Activated T-helper 1 cell treated with anti-CD3 and anti-CD28 coated beads, Interleukin-12 subunit alpha, Interleukin-12 subunit beta, Interleukin-2, Interleukin-4 antibody, amounts not matched to agents 30 ng/mL and 10 ng/mL and 1 ng/mL, durations not matched to agents 14 hours and 24 hours and 36 hours (primary cell): ENCODE results near the gene ZBTB48. TPM values are rescaled to one million over a fixed set of nuclear protein-coding genes. Genes with fewer than 3 reads are reported as not detected.
"Not testable (repeated sequence)": the region's sequence is repeated elsewhere in the genome, so short reads cannot be mapped to it uniquely, and the experiment has no call there.

ENCODE experiments used
- DNase-seq: peaks from one replicate; pipeline ENCODE4 v3.0.0; 2021; ENCODE audit warnings: low spot score
- H3K27ac Mint-ChIP-seq: one replicate; pipeline ENCODE4 v1.8.0; 2021; ENCODE audit warnings: mild to moderate bottlenecking, mixed read lengths
- H3K27me3 Mint-ChIP-seq: one replicate; pipeline ENCODE4 v1.8.0; 2022; ENCODE audit warnings: mild to moderate bottlenecking, moderate library complexity, mixed read lengths; ENCODE audit not compliant: insufficient read depth
- H3K36me3 Mint-ChIP-seq: one replicate; pipeline ENCODE4 v1.8.0; 2021; ENCODE audit warnings: low read depth, mixed read lengths
- H3K4me1 Mint-ChIP-seq: one replicate; pipeline ENCODE4 v1.8.0; 2021; ENCODE audit warnings: low read depth, mixed read lengths
- H3K4me3 Mint-ChIP-seq: one replicate; pipeline ENCODE4 v1.8.0; 2021; ENCODE audit warnings: mild to moderate bottlenecking, moderate library complexity, mixed read lengths
- H3K9me3 Mint-ChIP-seq: one replicate; pipeline ENCODE4 v1.8.0; 2021; ENCODE audit warnings: mixed read lengths
- intact Hi-C: fragments of 100-400 bp; cut with micrococcal nuclease; formaldehyde crosslinking; loops from one replicate; pipeline ENCODE4 v1.15.1; 2024
- total RNA-seq: library from RNA; stranded (reverse); gene quantifications from 2 replicates; pipeline ENCODE4 v1.2.3, GENCODE V29; 2022

ZBTB48 gene
- total RNA-seq, 1 donor from 2014 or later: 35.7 TPM

DNA sequence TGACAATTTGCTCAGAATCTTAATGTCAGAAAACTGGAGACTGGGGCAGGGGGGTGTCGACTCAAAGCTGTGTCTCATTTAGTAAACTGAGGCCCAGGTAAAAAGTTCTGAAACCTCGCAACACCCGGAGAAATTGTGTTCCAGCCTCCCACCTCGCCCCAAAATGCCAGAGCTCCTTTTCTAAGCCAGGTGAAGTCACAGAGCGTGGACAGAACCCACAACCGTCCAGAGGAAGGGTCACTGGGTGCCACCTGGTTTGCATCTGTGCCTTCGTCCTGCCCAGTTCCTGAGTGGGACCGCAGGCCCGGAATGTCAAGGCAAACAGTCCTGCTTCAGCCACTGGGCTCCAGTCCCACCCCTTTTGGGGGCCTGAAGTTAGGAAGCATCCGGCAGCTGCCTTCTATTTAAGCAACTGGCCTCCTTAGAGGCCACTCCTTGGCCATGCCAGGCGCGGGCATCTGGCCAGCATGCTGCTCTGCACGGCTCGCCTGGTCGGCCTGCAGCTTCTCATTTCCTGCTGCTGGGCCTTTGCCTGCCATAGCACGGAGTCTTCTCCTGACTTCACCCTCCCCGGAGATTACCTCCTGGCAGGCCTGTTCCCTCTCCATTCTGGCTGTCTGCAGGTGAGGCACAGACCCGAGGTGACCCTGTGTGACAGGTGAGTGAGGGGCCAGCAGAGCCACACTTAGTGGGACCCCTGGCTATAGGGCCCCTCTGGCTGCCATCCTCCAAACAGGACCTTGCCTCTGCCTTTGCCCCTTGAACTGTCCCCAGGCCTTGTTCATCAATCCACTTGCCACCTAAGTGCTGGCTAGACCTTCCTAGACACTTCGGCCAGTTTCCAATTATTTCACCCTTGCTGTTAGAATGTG lies 24.7 kb upstream of the ZBTB48 start, which contains the start of gene TAS1R1:
Gene TAS1R1, plus strand, starts transcription at position 401 of the 872 bp plus-strand sequence. Its CDS starts 67 bp downstream, at position 468.
- Mint-ChIP-seq H3K27ac (peak within 1 kb of the TSS; percentile 29), H3K4me1 (peaks cover 7% of the 10 kb centered on the region), H3K27me3 (no peaks in the 10 kb centered on the region), H3K4me3 (peak within 1 kb of the TSS; percentile 77), H3K9me3 (no peaks in the 10 kb centered on the region), H3K36me3 (peaks cover 3% of the 10 kb centered on the region)
- intact Hi-C loops: loop anchor here (1.0 to 5.0 kb wide), 8 partner anchors 24 to 1227 kb away; partner anchors contain the start of genes CAMTA1, PER3, PHF13 and RPL22
- DNase-seq: no peak

DNA sequence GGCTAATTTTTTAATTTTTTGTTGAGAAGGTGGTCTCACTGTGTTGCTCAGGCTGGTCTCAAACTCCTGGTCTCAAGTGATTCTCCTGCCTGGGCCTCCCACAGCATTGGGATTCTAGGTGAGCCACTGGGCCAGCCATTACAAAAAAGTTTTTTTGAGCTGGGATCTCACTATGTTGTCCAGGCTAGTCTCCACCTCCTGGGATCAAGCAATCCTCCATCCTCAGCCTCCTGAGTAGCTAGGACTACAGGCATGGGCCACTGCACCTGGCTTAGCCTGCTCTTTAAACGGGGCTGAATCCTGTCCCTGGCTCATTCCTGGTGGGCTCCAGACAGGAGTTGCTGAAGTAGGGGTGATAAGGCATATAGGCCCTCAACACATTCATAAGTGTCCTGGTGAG lies 22.2 kb upstream of the ZBTB48 start:
- Mint-ChIP-seq H3K4me3 (no peak overlapping the region), H3K27me3 (no peaks in the 10 kb centered on the region), H3K4me1 (peaks cover 7% of the 10 kb centered on the region), H3K36me3 (no peaks in the 10 kb centered on the region), H3K9me3 (no peaks in the 10 kb centered on the region), H3K27ac (no peak overlapping the region)
- intact Hi-C loops: no loop called here
- no peak for DNase-seq

DNA sequence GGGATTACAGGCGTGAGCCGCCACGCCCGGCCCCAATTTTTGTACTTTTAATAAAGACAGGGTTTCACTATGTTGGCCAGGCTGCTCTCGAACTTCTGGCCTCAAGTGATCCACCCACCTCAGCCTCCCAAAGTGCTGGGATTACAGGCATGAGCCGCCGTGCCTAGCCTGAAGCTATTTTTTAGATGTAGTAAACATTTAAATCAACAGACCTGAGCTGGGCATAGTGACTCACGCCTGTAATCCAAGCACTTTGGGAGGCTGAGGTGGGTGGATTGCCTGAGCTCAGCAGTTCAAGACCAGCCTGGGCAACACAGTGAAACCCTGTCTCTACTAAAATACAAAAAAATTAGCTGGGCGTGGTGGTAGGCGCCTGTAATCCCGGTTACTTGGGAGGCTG lies 20.6 kb upstream of the ZBTB48 start:
- H3K27me3 Mint-ChIP-seq, H3K27ac Mint-ChIP-seq, H3K4me1 Mint-ChIP-seq, H3K9me3 Mint-ChIP-seq, intact Hi-C loops, H3K4me3 Mint-ChIP-seq, H3K36me3 Mint-ChIP-seq, DNase-seq: not testable (repeated sequence)

DNA sequence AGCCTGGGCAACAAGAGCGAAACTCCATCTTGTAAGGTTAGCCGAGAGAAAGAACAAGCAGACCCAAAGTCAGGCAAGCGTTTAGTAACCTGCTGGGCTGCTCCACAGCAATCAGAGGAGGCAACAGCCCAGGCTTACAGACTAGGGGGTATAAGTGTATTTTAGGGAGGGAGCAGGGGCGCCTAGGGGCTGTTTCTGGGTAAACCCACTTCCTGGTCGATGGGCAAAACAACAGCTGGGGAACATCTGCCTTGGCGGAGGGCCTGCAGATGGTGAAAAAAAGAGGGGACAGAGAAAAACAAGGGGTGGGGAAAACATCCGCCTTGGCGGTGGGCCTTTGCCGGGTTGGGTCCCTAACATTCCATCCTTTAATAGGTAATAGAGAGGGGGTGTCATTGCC lies 19.5 kb upstream of the ZBTB48 start:
- Mint-ChIP-seq H3K4me3 (no peak overlapping the region), H3K27ac (no peak overlapping the region), H3K4me1 (no peaks in the 10 kb centered on the region)

DNA sequence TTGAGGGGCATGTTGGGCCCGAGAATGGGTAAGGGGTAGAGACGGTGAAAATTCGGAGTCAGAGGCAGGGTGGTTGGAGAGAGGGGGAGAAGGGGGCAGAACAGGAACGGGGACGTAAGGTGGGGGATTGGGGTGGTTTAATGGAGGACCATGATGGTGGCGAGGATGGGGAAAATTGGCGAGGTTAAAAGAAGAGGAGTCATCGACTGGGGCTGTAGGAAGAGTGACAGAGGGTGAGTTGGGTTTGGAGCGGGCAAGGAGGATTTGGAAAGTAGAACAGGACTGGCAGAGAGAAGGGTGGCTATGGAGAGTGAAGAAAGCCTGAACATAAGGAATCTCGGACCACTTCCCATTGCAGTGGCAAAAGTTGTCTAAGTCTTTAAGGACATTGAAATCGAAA lies 10.8 kb upstream of the ZBTB48 start:
- Mint-ChIP-seq H3K27me3 (peaks cover 5% of the 10 kb centered on the region), H3K36me3 (no peaks in the 10 kb centered on the region), H3K4me1 (peaks cover 6% of the 10 kb centered on the region), H3K9me3 (peaks cover 4% of the 10 kb centered on the region), H3K4me3 (no peak overlapping the region), H3K27ac (no peak overlapping the region)
- DNase-seq: no peak
- intact Hi-C loops: no loop called here

More for the DNA sequence above, 19.5 kb upstream of the ZBTB48 start:
- no peak for DNase-seq
- intact Hi-C loops: no loop called here
- Mint-ChIP-seq H3K27me3 (no peaks in the 10 kb centered on the region), H3K9me3 (no peaks in the 10 kb centered on the region), H3K36me3 (no peaks in the 10 kb centered on the region)

DNA sequence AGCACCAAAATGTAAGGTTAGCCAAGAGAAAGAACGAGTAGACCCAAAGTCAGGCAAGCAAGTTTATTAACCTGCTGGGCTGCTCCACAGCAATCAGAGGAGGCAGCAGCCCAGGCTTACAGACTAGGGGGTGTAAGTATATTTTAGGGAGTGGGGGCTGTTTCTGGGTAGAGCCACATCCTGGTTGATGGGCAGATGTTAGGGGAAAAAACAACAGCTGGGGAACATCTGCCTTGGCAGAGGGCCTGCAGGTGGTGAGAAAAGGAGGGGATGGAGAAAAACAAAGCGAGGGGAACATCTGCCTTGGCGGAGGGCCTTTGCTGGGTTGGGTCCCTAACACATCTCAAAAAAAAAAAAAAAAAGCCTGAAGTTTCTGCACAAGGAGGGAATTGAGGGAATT lies 9.7 kb upstream of the ZBTB48 start:
- intact Hi-C loops: no loop called here
- no peak for DNase-seq
- peaks cover 4% of the 10 kb centered on the region for H3K9me3 Mint-ChIP-seq
- H3K27me3 Mint-ChIP-seq: peaks cover 5% of the 10 kb centered on the region
- H3K27ac Mint-ChIP-seq: no peak overlapping the region
- no peak overlapping the region for H3K4me3 Mint-ChIP-seq
- H3K36me3 Mint-ChIP-seq: no peaks in the 10 kb centered on the region
- peaks cover 6% of the 10 kb centered on the region for H3K4me1 Mint-ChIP-seq

DNA sequence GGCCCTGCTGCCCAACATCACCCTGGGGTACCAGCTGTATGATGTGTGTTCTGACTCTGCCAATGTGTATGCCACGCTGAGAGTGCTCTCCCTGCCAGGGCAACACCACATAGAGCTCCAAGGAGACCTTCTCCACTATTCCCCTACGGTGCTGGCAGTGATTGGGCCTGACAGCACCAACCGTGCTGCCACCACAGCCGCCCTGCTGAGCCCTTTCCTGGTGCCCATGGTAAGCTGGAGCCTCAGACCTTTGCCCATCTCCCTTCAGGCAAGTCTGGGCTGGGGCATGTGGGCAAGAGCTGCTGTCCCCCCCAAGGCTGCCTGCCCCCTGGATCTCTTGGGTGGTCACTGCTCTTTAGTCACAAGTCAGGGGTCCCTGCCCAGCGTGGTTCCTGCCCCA lies 8.8 kb upstream of the ZBTB48 start:
- no peak for DNase-seq
- H3K36me3 Mint-ChIP-seq: no peaks in the 10 kb centered on the region
- H3K27me3 Mint-ChIP-seq: peaks cover 5% of the 10 kb centered on the region
- H3K9me3 Mint-ChIP-seq: peaks cover 4% of the 10 kb centered on the region
- peaks cover 6% of the 10 kb centered on the region for H3K4me1 Mint-ChIP-seq
- no peak overlapping the region for H3K27ac Mint-ChIP-seq
- intact Hi-C loops: no loop called here
- no peak overlapping the region for H3K4me3 Mint-ChIP-seq

DNA sequence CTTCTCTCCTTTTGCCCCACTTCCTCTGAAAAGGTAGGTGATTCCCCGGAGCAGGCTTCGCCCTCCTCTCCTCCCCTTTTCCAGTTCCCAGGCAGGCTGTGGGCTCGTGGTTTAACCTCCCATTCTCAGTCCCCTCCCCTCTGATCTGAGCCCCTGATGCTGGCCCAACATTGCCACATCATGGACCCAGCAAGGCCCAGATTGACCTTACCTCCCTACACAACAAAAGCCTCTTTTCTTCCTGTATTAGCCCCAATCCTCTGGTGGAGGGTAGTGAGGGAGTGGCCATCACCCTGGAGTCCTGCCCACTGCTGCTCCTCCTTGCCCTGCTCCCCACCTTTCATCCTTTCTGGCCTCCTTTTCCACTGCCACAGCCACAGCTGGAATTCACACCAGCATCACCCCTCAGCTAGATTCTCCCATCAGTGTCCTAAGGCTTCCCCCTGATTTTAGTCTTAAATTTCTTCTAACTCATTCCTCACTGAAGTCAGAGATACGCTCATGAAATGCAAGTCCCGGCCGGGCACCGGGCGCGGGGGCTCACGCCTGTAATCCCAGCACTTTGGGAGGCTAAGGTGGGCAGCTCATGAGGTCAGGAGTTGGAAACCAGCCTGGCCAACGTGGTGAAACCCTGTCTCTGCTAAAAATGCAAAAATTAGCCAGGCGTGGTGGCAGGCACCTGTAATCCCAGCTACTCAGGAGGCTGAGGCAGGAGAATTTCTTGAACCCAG lies 7.0 kb upstream of the ZBTB48 start:
- Mint-ChIP-seq H3K9me3 (peaks cover 4% of the 10 kb centered on the region), H3K36me3 (no peaks in the 10 kb centered on the region), H3K4me1 (peaks cover 6% of the 10 kb centered on the region), H3K27ac (no peak overlapping the region), H3K4me3 (no peak overlapping the region), H3K27me3 (peaks cover 5% of the 10 kb centered on the region)
- intact Hi-C loops: no loop called here
- no peak for DNase-seq

DNA sequence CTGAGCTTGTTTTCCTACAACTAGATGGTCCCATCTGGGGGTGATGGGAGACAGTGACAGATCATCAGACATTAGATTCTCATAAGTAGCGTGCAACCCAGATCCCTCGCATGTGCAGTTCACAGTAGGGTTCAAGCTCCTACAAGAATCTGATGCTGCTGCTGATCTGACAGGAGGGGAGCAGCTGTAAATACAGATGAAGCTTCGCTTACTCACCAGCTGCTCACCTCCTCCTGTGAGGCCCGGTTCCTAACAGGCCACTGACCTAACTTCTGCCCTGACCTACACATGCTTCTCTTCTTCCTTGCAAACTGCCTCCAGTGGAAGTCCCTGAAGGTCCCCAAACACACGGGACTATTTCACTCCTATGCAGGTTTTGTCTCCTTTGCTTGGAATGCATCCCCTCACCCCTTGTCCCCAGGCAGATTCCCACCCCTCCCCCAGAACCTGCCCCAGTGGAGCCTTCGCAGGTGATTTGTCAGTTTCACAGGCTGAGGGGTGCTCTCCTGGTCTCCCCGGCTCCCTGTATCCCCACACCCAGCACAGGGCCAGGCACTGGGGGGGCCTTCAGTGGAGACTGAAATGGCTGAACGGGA lies 5.7 kb upstream of the ZBTB48 start:
- intact Hi-C loops: no loop called here
- H3K4me3 Mint-ChIP-seq: no peak overlapping the region
- peaks cover 4% of the 10 kb centered on the region for H3K9me3 Mint-ChIP-seq
- H3K27ac Mint-ChIP-seq: no peak overlapping the region
- H3K4me1 Mint-ChIP-seq: peaks cover 9% of the 10 kb centered on the region
- peaks cover 2% of the 10 kb centered on the region for H3K27me3 Mint-ChIP-seq
- no peaks in the 10 kb centered on the region for H3K36me3 Mint-ChIP-seq
- DNase-seq: no peak

DNA sequence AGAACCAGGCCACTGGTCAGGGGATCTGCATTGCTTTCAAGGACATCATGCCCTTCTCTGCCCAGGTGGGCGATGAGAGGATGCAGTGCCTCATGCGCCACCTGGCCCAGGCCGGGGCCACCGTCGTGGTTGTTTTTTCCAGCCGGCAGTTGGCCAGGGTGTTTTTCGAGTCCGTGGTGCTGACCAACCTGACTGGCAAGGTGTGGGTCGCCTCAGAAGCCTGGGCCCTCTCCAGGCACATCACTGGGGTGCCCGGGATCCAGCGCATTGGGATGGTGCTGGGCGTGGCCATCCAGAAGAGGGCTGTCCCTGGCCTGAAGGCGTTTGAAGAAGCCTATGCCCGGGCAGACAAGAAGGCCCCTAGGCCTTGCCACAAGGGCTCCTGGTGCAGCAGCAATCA lies 5.0 kb upstream of the ZBTB48 start:
- Mint-ChIP-seq H3K36me3 (peaks cover under 1% of the 10 kb centered on the region), H3K27ac (no peak overlapping the region), H3K27me3 (peaks cover 2% of the 10 kb centered on the region), H3K4me3 (no peak overlapping the region), H3K4me1 (peaks cover 16% of the 10 kb centered on the region), H3K9me3 (peaks cover 4% of the 10 kb centered on the region)
- intact Hi-C loops: no loop called here
- DNase-seq: no peak

DNA sequence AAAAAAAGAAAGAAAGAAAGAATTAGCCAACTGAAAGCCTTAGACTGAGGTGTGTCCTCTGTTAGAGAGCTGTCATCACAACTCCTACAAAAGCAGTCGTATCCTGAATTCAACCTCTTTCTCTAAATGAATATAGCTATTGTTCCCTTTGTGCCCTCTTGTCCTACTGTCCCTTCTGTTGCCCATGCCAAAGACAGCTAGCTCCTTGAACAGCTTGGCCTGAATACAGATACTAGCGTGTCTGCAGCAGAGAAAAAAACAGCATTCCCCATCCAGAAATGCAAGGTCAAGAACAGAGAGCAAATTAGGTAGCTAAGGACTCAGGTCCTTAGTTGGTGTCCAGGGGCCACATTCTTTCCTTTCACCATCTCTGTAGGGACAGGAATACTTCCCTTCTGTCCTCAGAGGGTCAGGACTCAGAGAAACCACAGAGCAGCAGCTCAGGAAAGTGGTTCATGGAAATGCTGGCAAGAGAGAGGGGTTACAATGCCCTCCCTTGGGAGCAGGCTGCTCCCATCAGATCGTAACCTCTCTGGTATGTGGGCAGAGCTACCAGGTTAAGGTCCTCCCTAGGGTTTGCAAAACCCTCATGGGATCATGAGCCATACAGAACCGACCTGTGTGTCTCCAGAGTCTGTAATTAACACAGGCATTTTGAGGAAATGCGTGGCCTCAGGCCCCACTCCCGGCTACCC lies 1.8 kb upstream of the ZBTB48 start:
- Mint-ChIP-seq H3K4me1 (peaks cover 33% of the 10 kb centered on the region), H3K4me3 (no peak overlapping the region), H3K27ac (peak overlapping the region; percentile 35), H3K9me3 (no peaks in the 10 kb centered on the region), H3K27me3 (no peaks in the 10 kb centered on the region), H3K36me3 (peaks cover 8% of the 10 kb centered on the region)
- intact Hi-C loops: no loop called here
- no peak for DNase-seq

DNA sequence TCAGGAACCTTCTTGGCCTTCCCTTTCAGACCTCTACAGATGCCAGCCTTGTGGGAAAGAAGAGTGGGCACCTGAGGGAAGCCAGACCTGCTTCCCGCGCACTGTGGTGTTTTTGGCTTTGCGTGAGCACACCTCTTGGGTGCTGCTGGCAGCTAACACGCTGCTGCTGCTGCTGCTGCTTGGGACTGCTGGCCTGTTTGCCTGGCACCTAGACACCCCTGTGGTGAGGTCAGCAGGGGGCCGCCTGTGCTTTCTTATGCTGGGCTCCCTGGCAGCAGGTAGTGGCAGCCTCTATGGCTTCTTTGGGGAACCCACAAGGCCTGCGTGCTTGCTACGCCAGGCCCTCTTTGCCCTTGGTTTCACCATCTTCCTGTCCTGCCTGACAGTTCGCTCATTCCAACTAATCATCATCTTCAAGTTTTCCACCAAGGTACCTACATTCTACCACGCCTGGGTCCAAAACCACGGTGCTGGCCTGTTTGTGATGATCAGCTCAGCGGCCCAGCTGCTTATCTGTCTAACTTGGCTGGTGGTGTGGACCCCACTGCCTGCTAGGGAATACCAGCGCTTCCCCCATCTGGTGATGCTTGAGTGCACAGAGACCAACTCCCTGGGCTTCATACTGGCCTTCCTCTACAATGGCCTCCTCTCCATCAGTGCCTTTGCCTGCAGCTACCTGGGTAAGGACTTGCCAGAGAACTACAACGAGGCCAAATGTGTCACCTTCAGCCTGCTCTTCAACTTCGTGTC lies 995 bp upstream of the ZBTB48 start:
- no peaks in the 10 kb centered on the region for H3K27me3 Mint-ChIP-seq
- H3K4me3 Mint-ChIP-seq: peak overlapping the region; percentile 95
- intact Hi-C loops: loop anchor here (1.0 kb wide), 4 partner anchors 23 to 47 kb away; partner anchors contain the start of genes NOL9 and PHF13
- H3K36me3 Mint-ChIP-seq: peaks cover 8% of the 10 kb centered on the region
- H3K9me3 Mint-ChIP-seq: no peaks in the 10 kb centered on the region
- H3K4me1 Mint-ChIP-seq: peaks cover 32% of the 10 kb centered on the region
- peak overlapping the region; percentile 98 for H3K27ac Mint-ChIP-seq
- DNase-seq: no peak
